Stimulated activated CD8-positive, alpha-beta memory T cell treated with anti-CD3 and anti-CD28 coated beads, Interleukin-12 subunit alpha, Interleukin-12 subunit beta, amount 100 ng/mL, for 24 hours (primary cell): Measurements from ENCODE around the gene ANKRD10.

ENCODE experiments used
- DNase-seq: peaks from one replicate; pipeline ENCODE4 v3.0.0-alpha.2; 2020; ENCODE audit errors: extremely low read depth

ANKRD10 gene

GRCh38 chr13:110914331-110915056, 375 bp downstream of the ANKRD10 start:
- peak; percentile 64 for DNase-seq

- DNase-seq, result no peak
Observed at GRCh38 chr13:110914081-110914330, 863 bp downstream of the ANKRD10 start.

- DNase-seq, result no peak
Observed at GRCh38 chr13:110913322-110914080, 1.4 kb downstream of the ANKRD10 start.

- DNase-seq, result no peak
Observed at GRCh38 chr13:110912651-110913051, 2.2 kb downstream of the ANKRD10 start.

- DNase-seq, result no peak
Observed at GRCh38 chr13:110911880-110912279, 3.0 kb downstream of the ANKRD10 start.

- DNase-seq, result no peak
Observed at GRCh38 chr13:110910013-110910890, 4.6 kb downstream of the ANKRD10 start.

- no peak for DNase-seq
Observed at GRCh38 chr13:110907951-110908898, 6.6 kb downstream of the ANKRD10 start.

- no peak for DNase-seq
Observed at GRCh38 chr13:110907301-110907700, 7.6 kb downstream of the ANKRD10 start.

- no peak for DNase-seq
Observed at GRCh38 chr13:110904748-110905147, 10.1 kb downstream of the ANKRD10 start.

- no peak for DNase-seq
Observed at GRCh38 chr13:110902370-110902769, 12.5 kb downstream of the ANKRD10 start.

- DNase-seq, result no peak
Observed at GRCh38 chr13:110897521-110897920, 17.3 kb downstream of the ANKRD10 start.

- no peak for DNase-seq
Observed at GRCh38 chr13:110897014-110897413, 17.9 kb downstream of the ANKRD10 start.

- DNase-seq, result no peak
Observed at GRCh38 chr13:110894086-110894485, 20.8 kb downstream of the ANKRD10 start.

GRCh38 chr13:110893571-110893970, 21.3 kb downstream of the ANKRD10 start:
- DNase-seq, result no peak

GRCh38 chr13:110890279-110891165, 24.3 kb downstream of the ANKRD10 start:
- no peak for DNase-seq

GRCh38 chr13:110888390-110888789, 26.5 kb downstream of the ANKRD10 start:
- no peak for DNase-seq

- DNase-seq, result no peak
Observed at GRCh38 chr13:110887597-110888333, 27.1 kb downstream of the ANKRD10 start.

- no peak for DNase-seq
Observed at GRCh38 chr13:110886870-110887596, 27.8 kb downstream of the ANKRD10 start.
